ENCODE measurements around the gene CACNA1D. TPM values are rescaled to one million over a fixed set of nuclear protein-coding genes. Genes with fewer than 3 reads are reported as not detected.

The CACNA1D gene
- total and polyA plus RNA-seq, 2 experiments from 2014 or later = 41.0 to 159 TPM

GRCh38 chr3:53665608-53666425, 171.4 kb downstream of the CACNA1D start:
- Histone ChIP-seq H3K9me3 (ENCODE audit: low read depth) (no peaks in the 10 kb centered on the region), H3K4me1 (ENCODE audit: low read depth) (peaks cover 24% of the 10 kb centered on the region), H3K36me3 (no peaks in the 10 kb centered on the region), H3K27me3 (no peaks in the 10 kb centered on the region), H3K27ac (no peak overlapping the region), H3K4me3 (no peak overlapping the region)
- no peak for DNase-seq (ENCODE audit: low read depth in 1 of 2, low spot score in 1 of 2)
- TF ChIP-seq CTCF (IDR thresholded peaks at IDR 0.05; ENCODE audit: low read depth, low read length) = no peak

- H3K27me3 ChIP-seq = no peaks in the 10 kb centered on the region
- H3K27ac ChIP-seq = peak overlapping the region; percentile 19
- no peak overlapping the region for H3K4me3 ChIP-seq
- peaks cover 37% of the 10 kb centered on the region for H3K4me1 ChIP-seq (ENCODE audit: low read depth)
- no peaks in the 10 kb centered on the region for H3K36me3 ChIP-seq
- DNase-seq (ENCODE audit: low read depth in 1 of 2, low spot score in 1 of 2) = peak; percentile 16 to 26
- H3K9me3 ChIP-seq (ENCODE audit: low read depth) = no peaks in the 10 kb centered on the region
- peak; percentile 51 for TF ChIP-seq CTCF (IDR thresholded peaks at IDR 0.05; ENCODE audit: low read depth, low read length)
Measured at GRCh38 chr3:53668872-53669271, 174.5 kb downstream of the CACNA1D start.

- H3K9me3 ChIP-seq (ENCODE audit: low read depth) = no peaks in the 10 kb centered on the region
Measured at GRCh38 chr3:53670721-53671120, 176.3 kb downstream of the CACNA1D start.

GRCh38 chr3:53671192-53671960, 177.0 kb downstream of the CACNA1D start:
- Histone ChIP-seq H3K4me1 (ENCODE audit: low read depth) (peaks cover 62% of the 10 kb centered on the region), H3K4me3 (no peak overlapping the region), H3K27me3 (no peaks in the 10 kb centered on the region), H3K9me3 (ENCODE audit: low read depth) (no peaks in the 10 kb centered on the region), H3K36me3 (no peaks in the 10 kb centered on the region), H3K27ac (peak overlapping the region; percentile 97)
- DNase-seq (ENCODE audit: low read depth in 1 of 2, low spot score in 1 of 2) = no peak
- no peak for TF ChIP-seq CTCF (IDR thresholded peaks at IDR 0.05; ENCODE audit: low read depth, low read length)

More at GRCh38 chr3:53670721-53671120, 176.3 kb downstream of the CACNA1D start:
- H3K4me3 ChIP-seq = no peak overlapping the region
- no peaks in the 10 kb centered on the region for H3K27me3 ChIP-seq
- DNase-seq (ENCODE audit: low read depth in 1 of 2, low spot score in 1 of 2) = no peak
- TF ChIP-seq CTCF (IDR thresholded peaks at IDR 0.05; ENCODE audit: low read depth, low read length) = no peak
- H3K4me1 ChIP-seq (ENCODE audit: low read depth) = peaks cover 55% of the 10 kb centered on the region
- H3K36me3 ChIP-seq = no peaks in the 10 kb centered on the region
- peak overlapping the region; percentile 22 for H3K27ac ChIP-seq

- TF ChIP-seq CTCF (IDR thresholded peaks at IDR 0.05; ENCODE audit: low read depth, low read length) = no peak
- no peak overlapping the region for H3K4me3 ChIP-seq
- peak overlapping the region; percentile 97 for H3K27ac ChIP-seq
- no peak for DNase-seq (ENCODE audit: low read depth in 1 of 2, low spot score in 1 of 2)
- no peaks in the 10 kb centered on the region for H3K27me3 ChIP-seq
- H3K9me3 ChIP-seq (ENCODE audit: low read depth) = no peaks in the 10 kb centered on the region
- peaks cover 67% of the 10 kb centered on the region for H3K4me1 ChIP-seq (ENCODE audit: low read depth)
- no peaks in the 10 kb centered on the region for H3K36me3 ChIP-seq
Measured at GRCh38 chr3:53671961-53672299, 177.5 kb downstream of the CACNA1D start.
